ENCODE data around the gene TMEM8B.
A peak's percentile ranks its signal among the peaks of the same experiment; 100 is the strongest.

Gene TMEM8B

DNA sequence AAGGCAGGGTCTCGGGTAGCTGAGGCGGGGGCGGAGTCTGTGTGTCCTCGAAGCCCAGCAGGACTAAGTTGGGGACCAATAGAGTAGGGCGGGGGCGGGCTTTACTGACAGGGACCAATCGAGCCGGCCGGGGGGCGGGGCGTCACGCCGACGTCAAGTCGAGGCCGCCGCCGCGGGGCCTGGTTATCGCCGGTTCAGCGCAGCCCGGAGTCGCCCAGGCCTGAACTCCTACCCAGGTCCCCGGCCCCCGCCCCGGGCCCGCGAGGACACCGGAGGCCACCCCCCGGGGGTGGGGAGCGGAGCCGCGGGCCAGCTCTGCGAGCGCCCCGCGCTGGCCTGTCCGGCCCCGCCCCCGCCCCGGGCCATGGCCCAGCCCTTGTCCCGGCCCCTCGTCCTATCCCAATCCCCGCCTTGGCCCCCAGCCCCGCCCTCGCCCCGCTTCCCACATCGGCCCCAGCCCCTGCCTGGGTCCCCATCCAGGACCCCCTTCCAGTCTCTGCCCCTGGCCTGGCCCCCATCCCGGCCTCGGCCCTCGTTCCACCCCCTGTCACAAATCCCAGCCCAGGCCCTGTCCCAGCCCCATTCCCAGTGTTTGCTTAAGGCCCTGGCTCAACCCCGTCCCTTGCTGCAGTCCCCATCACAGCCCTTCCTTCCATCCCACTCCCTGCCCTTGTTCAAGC is at the start of gene TMEM8B:
Gene TMEM8B, plus strand, starts transcription at position 145 of the 680 bp plus-strand sequence. Its CDS starts 220 bp downstream, at position 365.
- peak; percentile 91 for DNase-seq

- DNase-seq = no peak
Observed at GRCh38 chr9:35781066-35781465, 48.0 kb upstream of the TMEM8B start.

- DNase-seq = no peak
Observed at GRCh38 chr9:35783418-35783817, 45.6 kb upstream of the TMEM8B start.

GRCh38 chr9:35789541-35789940 is 39.5 kb upstream of the TMEM8B start:
- no peak for DNase-seq

GRCh38 chr9:35790025-35790384 is 39.0 kb upstream of the TMEM8B start:
- DNase-seq = no peak

DNA sequence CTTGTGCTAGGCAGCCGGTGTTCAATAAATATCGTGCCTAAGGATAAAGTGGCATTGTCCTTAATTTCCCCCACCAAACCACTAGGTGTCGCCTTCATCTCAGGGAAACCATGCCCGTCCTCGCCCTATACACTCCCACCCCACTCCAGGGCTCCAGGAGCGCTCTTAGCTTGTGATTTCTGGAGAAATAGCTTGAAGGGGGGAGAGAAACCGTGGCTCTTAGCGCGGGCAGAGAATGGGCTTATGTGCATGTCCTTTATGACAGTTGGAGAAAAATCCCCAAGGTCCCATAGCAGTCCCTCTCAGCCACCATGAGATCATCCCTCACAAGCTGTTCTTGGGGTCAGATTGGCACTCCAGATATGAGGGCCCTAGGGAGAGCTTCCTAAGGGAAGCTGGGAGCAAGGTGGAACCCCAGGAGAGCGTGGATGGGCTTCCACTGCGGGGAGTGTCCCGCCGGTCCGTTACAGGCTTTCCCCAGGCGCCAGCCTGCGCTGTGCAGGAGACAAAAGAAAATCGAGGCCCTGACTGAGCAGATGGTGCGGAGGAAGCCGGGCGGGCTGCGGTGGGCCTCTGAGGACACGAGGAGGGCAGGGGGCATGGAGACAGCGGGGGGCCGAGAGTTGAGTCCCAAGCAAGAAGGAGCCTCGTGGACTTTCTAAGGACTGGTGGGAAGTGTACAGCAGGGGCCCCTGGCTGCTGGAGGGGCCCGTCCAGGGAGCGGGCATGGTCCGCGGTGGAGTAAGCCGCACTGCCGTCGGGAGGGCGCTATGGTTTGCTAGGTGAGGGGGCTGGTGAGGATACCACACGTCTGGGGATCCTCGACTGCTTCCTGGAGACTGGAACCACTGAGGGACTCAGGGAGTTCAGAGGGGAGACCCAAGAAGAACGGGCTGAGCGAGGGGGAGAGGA is 38.4 kb upstream of the TMEM8B start:
- peak; percentile 66 for DNase-seq

- no peak for DNase-seq
Observed at GRCh38 chr9:35791297-35791921, 37.6 kb upstream of the TMEM8B start, which contains the start of gene NPR2. NPR2 (plus strand) TSS chr9:35791591; CDS start chr9:35792409, 818 bp downstream.

DNA sequence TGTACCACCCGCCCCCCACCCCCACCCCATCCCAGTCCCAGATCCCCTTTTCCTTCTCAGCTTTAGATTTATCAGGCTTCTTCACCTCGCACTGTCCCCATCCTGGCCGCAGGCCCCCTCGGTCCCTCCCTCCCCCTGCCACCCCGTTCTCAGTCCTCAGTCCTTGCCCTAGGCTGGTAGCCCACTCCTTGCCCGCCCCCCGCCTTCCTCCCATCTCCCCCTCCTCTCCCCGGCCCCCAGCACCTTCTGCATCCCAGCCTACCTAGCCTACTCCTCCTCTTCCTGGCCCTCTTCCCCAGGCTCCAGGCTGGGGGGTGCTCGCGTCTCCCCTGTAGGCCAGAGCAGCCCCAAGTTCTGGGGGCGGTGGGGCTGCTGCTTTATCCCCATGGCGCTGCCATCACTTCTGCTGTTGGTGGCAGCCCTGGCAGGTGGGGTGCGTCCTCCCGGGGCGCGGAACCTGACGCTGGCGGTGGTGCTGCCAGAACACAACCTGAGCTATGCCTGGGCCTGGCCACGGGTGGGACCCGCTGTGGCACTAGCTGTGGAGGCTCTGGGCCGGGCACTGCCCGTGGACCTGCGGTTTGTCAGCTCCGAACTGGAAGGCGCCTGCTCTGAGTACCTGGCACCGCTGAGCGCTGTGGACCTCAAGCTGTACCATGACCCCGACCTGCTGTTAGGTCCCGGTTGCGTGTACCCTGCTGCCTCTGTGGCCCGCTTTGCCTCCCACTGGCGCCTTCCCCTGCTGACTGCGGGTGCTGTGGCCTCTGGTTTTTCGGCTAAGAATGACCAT is 36.8 kb upstream of the TMEM8B start:
- no peak for DNase-seq

- no peak for DNase-seq
Observed at GRCh38 chr9:35792826-35793225, 36.2 kb upstream of the TMEM8B start.

DNA sequence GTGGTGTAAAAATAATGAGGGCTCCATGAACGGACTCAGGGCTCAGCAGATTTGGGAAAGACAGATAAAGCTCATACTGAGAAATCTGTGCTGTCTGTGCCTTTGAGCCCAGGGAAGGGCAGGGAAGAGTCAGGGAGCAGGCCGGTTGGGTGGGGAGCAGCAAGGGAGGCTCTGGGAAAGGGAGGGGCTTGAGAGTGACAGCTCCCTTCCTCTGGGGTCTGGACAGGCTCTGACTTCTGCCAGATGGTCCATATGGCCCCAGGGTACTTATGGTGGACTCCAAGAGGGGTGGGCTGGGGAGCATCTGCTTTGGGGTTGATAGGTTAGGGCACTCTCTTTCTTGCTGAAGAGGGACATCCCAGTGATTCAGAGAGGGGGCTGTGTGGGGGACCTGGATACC is 35.6 kb upstream of the TMEM8B start:
- DNase-seq = no peak

DNA sequence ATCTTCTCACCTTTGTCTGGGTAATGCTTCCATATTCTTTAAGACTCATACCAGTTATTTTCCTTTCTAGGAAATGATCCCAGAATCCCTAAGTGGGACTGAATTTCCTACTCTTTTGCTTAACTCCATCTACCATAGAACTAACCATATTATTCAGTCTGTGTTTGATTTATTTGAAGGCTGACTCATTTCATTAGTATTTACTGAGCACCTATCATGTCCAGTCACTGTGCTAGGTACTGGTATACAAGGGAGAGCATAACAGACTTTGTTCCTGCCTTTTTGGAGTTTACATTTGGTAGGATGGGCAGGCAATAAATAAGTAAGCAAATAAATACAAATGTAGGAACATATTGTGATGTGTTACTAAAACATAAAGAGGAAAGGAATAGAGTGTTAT is 33.3 kb upstream of the TMEM8B start:
- no peak for DNase-seq

- DNase-seq = no peak
Observed at GRCh38 chr9:35797311-35798109, 31.5 kb upstream of the TMEM8B start.

GRCh38 chr9:35798658-35799374 is 30.2 kb upstream of the TMEM8B start:
- peak; percentile 56 for DNase-seq

- DNase-seq = no peak
Observed at GRCh38 chr9:35800530-35800929, 28.5 kb upstream of the TMEM8B start.

GRCh38 chr9:35801328-35802128 is 27.5 kb upstream of the TMEM8B start:
- no peak for DNase-seq

- no peak for DNase-seq
Observed at GRCh38 chr9:35806101-35806500, 22.9 kb upstream of the TMEM8B start.

DNA sequence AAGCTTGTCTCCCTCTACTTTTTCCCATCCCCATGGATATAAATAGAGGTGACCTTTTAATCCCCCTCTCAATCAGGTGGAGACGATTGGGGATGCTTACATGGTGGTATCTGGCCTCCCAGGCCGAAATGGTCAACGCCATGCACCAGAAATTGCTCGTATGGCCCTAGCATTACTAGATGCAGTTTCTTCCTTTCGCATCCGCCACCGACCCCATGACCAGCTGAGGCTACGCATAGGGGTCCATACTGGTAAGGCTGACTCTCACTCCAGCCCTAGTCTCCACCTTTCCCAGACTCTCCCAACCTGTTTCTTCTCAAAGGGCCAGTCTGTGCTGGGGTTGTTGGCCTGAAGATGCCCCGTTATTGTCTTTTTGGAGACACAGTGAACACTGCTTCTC is 20.6 kb upstream of the TMEM8B start:
- DNase-seq = no peak

DNA sequence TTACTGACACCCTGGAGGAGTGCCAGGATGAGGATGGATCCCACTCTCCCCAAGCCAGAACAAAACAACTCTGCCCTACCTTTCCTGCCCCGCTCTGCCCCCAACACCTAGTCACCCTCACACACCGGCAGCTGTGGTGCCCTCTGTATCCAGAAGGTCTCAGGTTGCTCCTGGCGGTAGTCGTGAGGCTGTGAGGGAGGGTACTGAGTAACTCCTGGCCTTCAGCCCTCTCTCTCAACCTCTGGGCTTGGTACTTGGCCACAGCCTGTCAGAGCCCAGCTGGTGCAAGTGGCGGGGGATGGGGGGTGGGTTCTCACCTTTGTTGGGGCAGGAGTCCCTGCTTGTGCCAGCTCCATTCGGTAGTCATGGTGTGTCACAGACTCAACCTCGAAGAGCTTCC is 18.9 kb upstream of the TMEM8B start:
- no peak for DNase-seq

GRCh38 chr9:35811381-35812024 is 17.5 kb upstream of the TMEM8B start:
- DNase-seq = no peak
